HG03066 (cell line): ENCODE data around the gene ANKRD36C.
"Not testable (repeated sequence)": the region's sequence is repeated elsewhere in the genome, so short reads cannot be mapped to it uniquely, and the experiment has no call there.

Experiments
- ATAC-seq: cut with Tn5 transposase; IDR thresholded peaks from one replicate; pipeline ENCODE4 v1.9.1; 2021; ENCODE audit warnings: low read depth; ENCODE audit not compliant: unreplicated experiment

The ANKRD36C gene

DNA sequence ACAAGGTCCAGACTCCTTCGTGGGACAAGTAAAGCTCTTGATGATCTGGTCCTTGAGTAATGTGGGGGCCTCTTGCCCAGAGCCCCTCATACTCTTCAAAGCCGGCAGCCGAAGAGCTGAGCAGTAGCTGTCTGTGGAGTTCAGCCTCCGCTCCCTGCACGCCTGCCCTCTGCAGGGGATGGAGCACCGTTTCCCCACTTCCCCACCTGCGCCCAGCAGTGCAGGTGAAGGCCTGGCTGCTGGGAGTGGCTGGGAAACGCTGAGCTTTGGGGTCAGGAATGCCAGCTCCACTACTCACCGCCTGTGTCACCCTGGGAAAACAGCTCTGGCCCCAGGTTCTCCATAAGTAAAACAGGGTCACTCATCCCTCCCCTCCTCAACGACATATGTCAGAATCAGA is 18.2 kb upstream of the ANKRD36C start:
- ATAC-seq, result not testable (repeated sequence)

GRCh38 chr2:96008051-96008450 is 16.4 kb upstream of the ANKRD36C start:
- not testable (repeated sequence) for ATAC-seq

GRCh38 chr2:96006248-96006647 is 14.6 kb upstream of the ANKRD36C start:
- ATAC-seq, result not testable (repeated sequence)

DNA sequence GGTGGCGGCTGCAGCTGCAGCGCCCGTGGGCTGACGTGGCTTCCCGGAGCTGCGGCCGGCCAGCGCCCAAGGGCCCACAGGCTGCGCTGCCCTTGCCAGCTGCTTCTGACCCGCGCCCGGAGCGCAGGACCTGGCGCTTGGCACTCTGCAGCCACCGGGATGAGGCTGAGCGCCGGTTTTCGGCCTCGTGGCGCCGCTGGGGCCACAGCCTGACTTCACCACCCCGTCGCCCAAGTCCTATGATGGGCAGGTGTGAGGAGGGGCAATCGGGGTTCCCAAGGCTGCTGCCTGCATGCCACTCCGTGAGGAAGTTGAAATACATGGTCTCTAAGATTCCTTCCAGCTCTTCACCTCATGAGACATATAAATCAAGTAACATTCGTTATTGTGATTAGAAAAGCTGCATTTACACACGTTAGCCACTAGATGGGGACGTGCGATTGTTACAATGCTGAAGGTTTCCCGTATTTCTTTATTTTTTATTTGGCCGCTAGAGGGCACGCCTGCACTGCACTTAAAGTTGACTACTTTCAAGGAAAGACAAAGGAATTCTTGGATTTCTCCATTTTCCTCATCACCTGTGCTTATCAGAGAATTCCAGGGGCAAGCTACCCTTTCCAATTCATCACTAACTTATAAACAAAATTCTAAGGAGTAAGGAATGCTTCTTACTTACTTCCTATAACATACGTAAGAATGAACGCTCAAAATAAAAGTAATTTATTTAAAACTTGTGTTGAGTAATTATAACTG is 1.1 kb upstream of the ANKRD36C start:
- peak; percentile 48 for ATAC-seq

GRCh38 chr2:95992102-95992501 is 478 bp upstream of the ANKRD36C start:
- peak; percentile 42 for ATAC-seq

DNA sequence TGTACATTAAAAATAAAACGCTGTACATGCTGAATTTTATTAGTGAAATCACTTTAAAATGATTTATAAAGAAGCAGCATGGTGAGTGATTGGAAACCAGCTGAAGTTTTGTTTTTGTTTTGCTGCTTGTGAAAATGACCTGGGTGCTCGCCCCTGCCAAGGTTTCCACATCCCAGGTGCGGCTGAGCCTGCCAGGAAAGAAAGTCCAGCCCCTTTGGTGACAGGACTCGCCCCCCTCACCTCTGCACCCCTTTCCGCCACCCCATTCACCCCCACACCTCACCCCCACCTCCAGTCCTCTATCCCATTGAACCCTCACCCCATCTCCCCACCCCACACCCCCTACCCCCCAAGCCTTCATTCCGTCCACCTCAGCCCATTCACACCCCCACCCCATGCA is 740 bp downstream of the ANKRD36C start:
- ATAC-seq, result not testable (repeated sequence)

GRCh38 chr2:95951662-95952061 is 40.0 kb downstream of the ANKRD36C start:
- ATAC-seq, result not testable (repeated sequence)

DNA sequence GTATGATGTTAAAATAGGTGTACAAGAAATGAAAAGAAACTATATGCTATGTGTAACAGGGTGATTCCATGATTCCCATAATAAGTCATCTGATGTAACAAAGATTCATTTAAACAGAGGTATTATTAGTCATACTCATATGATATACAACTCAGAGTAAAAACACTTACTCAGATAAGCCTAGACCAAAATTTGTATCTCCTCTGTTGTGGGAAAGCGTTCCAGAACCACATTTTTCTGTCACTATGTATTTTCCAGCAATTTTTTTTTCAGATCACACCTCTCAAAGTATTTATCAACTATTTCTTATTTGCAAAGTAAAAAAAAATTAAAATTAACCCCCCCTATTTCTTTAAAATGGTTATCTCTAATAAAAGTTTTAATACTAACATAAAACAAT is 43.6 kb downstream of the ANKRD36C start:
- ATAC-seq, result not testable (repeated sequence)

- not testable (repeated sequence) for ATAC-seq
Observed at GRCh38 chr2:95939947-95940346, 51.7 kb downstream of the ANKRD36C start.

- ATAC-seq, result not testable (repeated sequence)
Observed at GRCh38 chr2:95930740-95931139, 60.9 kb downstream of the ANKRD36C start.

GRCh38 chr2:95917007-95917406 is 74.6 kb downstream of the ANKRD36C start:
- ATAC-seq, result not testable (repeated sequence)

GRCh38 chr2:95915131-95915530 is 76.5 kb downstream of the ANKRD36C start:
- not testable (repeated sequence) for ATAC-seq

GRCh38 chr2:95911431-95911830 is 80.2 kb downstream of the ANKRD36C start:
- ATAC-seq, result not testable (repeated sequence)

GRCh38 chr2:95894443-95894842 is 97.2 kb downstream of the ANKRD36C start:
- not testable (repeated sequence) for ATAC-seq

- ATAC-seq, result not testable (repeated sequence)
Observed at GRCh38 chr2:95867929-95868328, 123.7 kb downstream of the ANKRD36C start.

GRCh38 chr2:95867047-95867677 is 124.5 kb downstream of the ANKRD36C start:
- not testable (repeated sequence) for ATAC-seq

GRCh38 chr2:95862121-95862520 is 129.5 kb downstream of the ANKRD36C start:
- ATAC-seq, result not testable (repeated sequence)

DNA sequence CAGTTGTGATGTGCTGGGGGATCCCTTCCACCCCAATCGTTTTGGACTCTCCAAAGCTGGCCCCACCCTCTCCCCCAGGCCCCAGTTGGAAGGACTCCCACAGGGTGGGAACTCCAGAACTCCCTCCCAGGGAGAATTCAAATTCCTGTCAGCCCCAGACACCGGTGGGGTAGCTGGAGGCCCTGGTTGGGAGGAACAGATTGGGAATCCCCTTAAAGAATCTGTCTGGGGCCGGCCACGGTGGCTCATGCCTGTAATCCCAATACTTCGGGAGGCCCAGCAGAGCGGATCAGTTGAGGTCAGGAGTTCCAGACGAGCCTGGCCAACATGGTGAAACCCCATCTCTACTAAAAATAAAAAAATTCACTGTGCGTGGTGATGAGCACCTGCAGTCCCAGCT is 155.5 kb downstream of the ANKRD36C start:
- ATAC-seq, result no peak

DNA sequence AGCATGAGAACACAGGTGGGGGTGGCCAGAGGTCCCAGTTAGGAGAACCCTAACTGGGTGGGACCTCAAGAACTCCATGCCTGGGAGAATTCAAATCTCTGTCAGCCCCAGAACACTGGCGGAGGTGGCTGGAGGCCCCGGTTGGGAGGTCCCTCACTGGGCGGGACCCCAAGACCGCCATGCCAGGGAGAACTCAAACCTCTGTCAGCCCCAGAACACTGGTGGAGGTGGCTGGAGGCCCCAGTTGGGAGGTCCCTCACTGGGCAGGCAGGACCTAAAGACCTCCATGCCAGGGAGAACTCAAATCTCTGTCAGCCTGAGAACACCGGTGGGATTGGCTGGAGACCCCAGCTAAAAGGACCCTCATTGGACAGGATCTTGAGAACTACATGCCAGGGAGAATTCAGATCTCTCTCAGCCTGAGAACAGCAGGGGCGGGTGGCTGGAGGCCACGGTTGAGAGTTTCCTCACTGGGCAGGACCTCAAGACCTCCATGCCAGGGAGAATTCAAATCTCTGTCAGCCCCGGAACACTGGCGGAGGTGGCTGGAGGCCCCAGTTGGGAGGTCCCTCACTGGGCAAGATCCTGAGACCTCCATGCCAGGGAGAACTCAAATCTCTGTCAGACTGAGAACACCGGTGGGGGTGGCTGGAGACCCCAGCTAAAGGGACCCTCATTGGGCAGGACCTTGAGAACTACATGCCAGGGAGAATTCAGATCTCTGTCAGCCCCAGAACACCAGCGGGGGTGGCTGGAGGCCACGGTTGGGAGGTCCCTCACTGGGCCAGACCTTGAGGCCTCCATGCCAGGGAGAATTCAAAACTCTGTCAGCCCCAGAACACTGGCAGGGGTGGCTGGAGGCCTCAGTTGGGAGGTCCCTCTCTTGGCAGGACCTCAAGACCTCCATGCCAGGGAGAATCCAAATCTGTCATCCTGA is 157.3 kb downstream of the ANKRD36C start:
- not testable (repeated sequence) for ATAC-seq

DNA sequence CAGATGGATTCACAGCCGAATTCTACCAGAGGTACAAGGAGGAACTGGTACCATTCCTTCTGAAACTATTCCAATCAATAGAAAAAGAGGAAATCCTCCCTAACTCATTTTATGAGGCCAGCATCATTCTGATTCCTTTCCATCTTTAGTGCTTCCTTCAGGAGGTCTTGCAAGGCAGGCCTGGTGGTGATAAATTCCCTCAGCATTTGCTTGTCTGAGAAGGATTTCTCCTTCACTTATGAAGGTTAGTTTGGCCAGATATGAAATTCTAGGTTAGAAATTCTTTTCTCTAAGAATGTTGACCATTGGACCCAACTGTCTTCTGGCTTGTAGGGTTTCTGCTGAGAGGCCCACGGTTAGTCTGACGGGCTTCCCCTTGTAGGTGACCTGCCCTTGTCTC is 167.4 kb downstream of the ANKRD36C start:
- ATAC-seq, result not testable (repeated sequence)

GRCh38 chr2:95817521-95817920 is 174.1 kb downstream of the ANKRD36C start:
- ATAC-seq, result not testable (repeated sequence)
